GM23248 (cell line): Measurements from ENCODE around the gene KIF21A. TPM values are rescaled to one million over a fixed set of nuclear protein-coding genes. Genes with fewer than 3 reads are reported as not detected.

Source experiments
- DNase-seq: peaks from one replicate; pipeline ENCODE4 v3.0.0-alpha.2; 2015
- H2AFZ ChIP-seq: fragments of 200-600 bp; sonication (generic); 2 replicates; pipeline ENCODE4 v1.6.1; 2016; ENCODE audit warnings: antibody characterized with exemption
- H3F3A ChIP-seq: fragments of 200-600 bp; sonication (generic); 2 replicates; pipeline ENCODE4 v1.6.1; 2016; ENCODE audit warnings: mild to moderate bottlenecking, antibody characterized with exemption, mixed run types; ENCODE audit not compliant: insufficient read depth
- H3K27ac ChIP-seq: fragments of 200-600 bp; sonication (generic); 2 replicates; pipeline ENCODE4 v1.5.1; 2016; ENCODE audit warnings: mild to moderate bottlenecking
- H3K27me3 ChIP-seq: fragments of 200-600 bp; sonication (generic); replicated peaks from 2 replicates; pipeline ENCODE4 v1.6.1; 2016; ENCODE audit warnings: mild to moderate bottlenecking; ENCODE audit not compliant: insufficient read depth
- H3K36me3 ChIP-seq: fragments of 200-600 bp; sonication (generic); 2 replicates; pipeline ENCODE4 v1.6.1; 2016; ENCODE audit warnings: low read depth, mild to moderate bottlenecking
- H3K4me1 ChIP-seq: fragments of 200-600 bp; sonication (generic); 2 replicates; pipeline ENCODE4 v1.6.1; 2016; ENCODE audit warnings: mild to moderate bottlenecking; ENCODE audit not compliant: insufficient read depth
- H3K4me2 ChIP-seq: fragments of 200-600 bp; sonication (generic); one replicate; pipeline ENCODE4 v1.6.1; 2016; ENCODE audit warnings: mild to moderate bottlenecking; ENCODE audit not compliant: unreplicated experiment
- H3K4me3 ChIP-seq: fragments of 200-600 bp; sonication (generic); 2 replicates; pipeline ENCODE4 v1.5.1; 2016; ENCODE audit warnings: mild to moderate bottlenecking
- H3K79me2 ChIP-seq: fragments of 200-600 bp; sonication (generic); 2 replicates; pipeline ENCODE4 v1.6.1; 2016; ENCODE audit warnings: mild to moderate bottlenecking; ENCODE audit not compliant: insufficient read depth
- H3K9ac ChIP-seq: fragments of 200-600 bp; sonication (generic); 2 replicates; pipeline ENCODE4 v1.6.1; 2016; ENCODE audit warnings: mild to moderate bottlenecking
- H3K9me2 ChIP-seq: fragments of 200-600 bp; sonication (generic); 2 replicates; pipeline ENCODE4 v1.6.1; 2016; ENCODE audit warnings: mixed run types, mild to moderate bottlenecking, moderate library complexity; ENCODE audit not compliant: insufficient read depth
- H3K9me3 ChIP-seq: fragments of 200-600 bp; sonication (generic); one replicate; pipeline ENCODE4 v1.6.1; 2017; ENCODE audit warnings: low read depth
- H4K20me1 ChIP-seq: fragments of 200-600 bp; sonication (generic); 2 replicates; pipeline ENCODE4 v1.6.0; 2016; ENCODE audit not compliant: insufficient read depth
- EZH2 ChIP-seq: fragments of 200-600 bp; sonication (generic); IDR thresholded peaks from 2 replicates; pipeline ENCODE4 v1.6.1; 2018; ENCODE audit warnings: antibody characterized with exemption, mild to moderate bottlenecking; ENCODE audit not compliant: insufficient read depth, poor library complexity, severe bottlenecking
- EZH2phosphoT487 ChIP-seq: fragments of 200-600 bp; sonication (generic); IDR thresholded peaks from 2 replicates; pipeline ENCODE4 v1.6.1; 2018; ENCODE audit warnings: antibody characterized with exemption, moderate library complexity, mild to moderate bottlenecking, low read depth; ENCODE audit not compliant: insufficient read depth
- WGBS, 2 experiments: methylation state at CpG; one replicate each; pipeline ENCODE4 v1.1.6; 2015 to 2017; ENCODE audit warnings: low lambda C conversion rate in 2 of 2, low coverage in 1 of 2; ENCODE audit errors: missing lambda C conversion rate in 2 of 2; 5-methylcytosine and 5-hydroxymethylcytosine counted together
- in situ Hi-C: fragments of 300-500 bp; cut with MboI; formaldehyde crosslinking; loops from 2 replicates; pipeline ENCODE4 v1.15.0; 2020
- polyA plus RNA-seq: library from polyadenylated mRNA; unstranded; fragments of >200 nt; fragmentation: Nextera tagmentation; extraction: Ambion mirVana; gene quantifications from 2 replicates; pipeline ENCODE4 v1.2.1, GENCODE V29; 2016
- total RNA-seq: library from RNA; depleted of rRNA; stranded (reverse); fragments of >200 nt; shearing (Covaris generic); gene quantifications from 2 replicates; pipeline ENCODE4 v1.2.3, GENCODE V29; 2014

KIF21A gene
- total and polyA plus RNA-seq, 2 experiments from 2014 or later: 1.1 to 2.4 TPM

GRCh38 chr12:39431797-39432196 is 11.1 kb downstream of the KIF21A start:
- Histone ChIP-seq H3F3A (0 out of 2 replicates have a peak, but pooled peaks cover 6% of the 10 kb centered on the region), H3K4me2 (no peak overlapping the region), H2AFZ (no peak overlapping the region), H3K4me1 (no peaks in the 10 kb centered on the region), H3K9me2 (no peaks in the 10 kb centered on the region), H3K27ac (no peak overlapping the region), H3K4me3 (no peak overlapping the region), H3K9ac (no peak overlapping the region), H3K36me3 (no peaks in the 10 kb centered on the region), H3K9me3 (no peaks in the 10 kb centered on the region), H3K79me2 (no peaks in the 10 kb centered on the region), H4K20me1 (no peaks in the 10 kb centered on the region), H3K27me3 (no peaks in the 10 kb centered on the region)
- TF ChIP-seq EZH2 (no peak), EZH2phosphoT487 (no peak)
- WGBS, 2 experiments: 89 to 92% methylated on average over 1 of the region's 1 CpG
- DNase-seq: no peak
- in situ Hi-C loops: no loop called here

GRCh38 chr12:39431002-39431796 is 11.7 kb downstream of the KIF21A start:
- TF ChIP-seq EZH2phosphoT487 (no peak), EZH2 (no peak)
- no peak for DNase-seq
- H3K27ac ChIP-seq: no peak overlapping the region

GRCh38 chr12:39429809-39430208 is 13.1 kb downstream of the KIF21A start:
- Histone ChIP-seq H3K9me2 (no peaks in the 10 kb centered on the region), H3K4me1 (no peaks in the 10 kb centered on the region), H3K79me2 (no peaks in the 10 kb centered on the region), H3K4me2 (no peak overlapping the region), H3K27ac (no peak overlapping the region), H2AFZ (no peak overlapping the region), H4K20me1 (no peaks in the 10 kb centered on the region), H3K9ac (no peak overlapping the region), H3K27me3 (no peaks in the 10 kb centered on the region), H3K36me3 (no peaks in the 10 kb centered on the region), H3K4me3 (no peak overlapping the region), H3F3A (0 out of 2 replicates have a peak, but pooled peaks cover 7% of the 10 kb centered on the region), H3K9me3 (no peaks in the 10 kb centered on the region)
- TF ChIP-seq EZH2 (no peak), EZH2phosphoT487 (no peak)
- in situ Hi-C loops: no loop called here
- DNase-seq: no peak
- 93% methylated on average over 2 of the region's 2 CpGs for WGBS, 2 experiments

More at GRCh38 chr12:39431002-39431796, 11.7 kb downstream of the KIF21A start:
- H2AFZ ChIP-seq: no peak overlapping the region
- H3F3A ChIP-seq: 0 out of 2 replicates have a peak, but pooled peaks cover 7% of the 10 kb centered on the region
- no peaks in the 10 kb centered on the region for H4K20me1 ChIP-seq
- H3K9ac ChIP-seq: no peak overlapping the region
- H3K9me2 ChIP-seq: no peaks in the 10 kb centered on the region
- in situ Hi-C loops: no loop called here
- H3K9me3 ChIP-seq: no peaks in the 10 kb centered on the region
- H3K36me3 ChIP-seq: no peaks in the 10 kb centered on the region
- H3K4me1 ChIP-seq: no peaks in the 10 kb centered on the region
- no peak overlapping the region for H3K4me2 ChIP-seq
- 47% methylated on average over 3 of the region's 3 CpGs for WGBS, 2 experiments
- H3K4me3 ChIP-seq: no peak overlapping the region
- H3K27me3 ChIP-seq: no peaks in the 10 kb centered on the region
- H3K79me2 ChIP-seq: no peaks in the 10 kb centered on the region

GRCh38 chr12:39427360-39427808 is 15.5 kb downstream of the KIF21A start:
- H3K27me3 ChIP-seq: no peaks in the 10 kb centered on the region
- no peak overlapping the region for H3K4me3 ChIP-seq
- no peaks in the 10 kb centered on the region for H3K79me2 ChIP-seq
- H3K9me3 ChIP-seq: no peaks in the 10 kb centered on the region
- H3K36me3 ChIP-seq: no peaks in the 10 kb centered on the region
- no peaks in the 10 kb centered on the region for H3K4me1 ChIP-seq
- H4K20me1 ChIP-seq: no peaks in the 10 kb centered on the region
- 0 out of 2 replicates have a peak, but pooled peaks cover 7% of the 10 kb centered on the region for H3F3A ChIP-seq
- in situ Hi-C loops: no loop called here
- no peak for TF ChIP-seq EZH2phosphoT487
- no peak overlapping the region for H3K4me2 ChIP-seq
- 66 to 67% methylated on average over 3 of the region's 3 CpGs for WGBS, 2 experiments
- no peak overlapping the region for H3K27ac ChIP-seq
- no peak for DNase-seq
- no peak overlapping the region for H2AFZ ChIP-seq
- H3K9ac ChIP-seq: no peak overlapping the region
- no peaks in the 10 kb centered on the region for H3K9me2 ChIP-seq
